Osteoblast (primary cell): ENCODE measurements around the gene SHTN1. TPM values are rescaled to one million over a fixed set of nuclear protein-coding genes. Genes with fewer than 3 reads are reported as not detected.

Source experiments
- DNase-seq: peaks from one replicate; pipeline ENCODE4 v3.0.0; 2011; ENCODE audit warnings: low spot score, mixed read lengths; ENCODE audit not compliant: insufficient read length; ENCODE audit errors: missing footprints
- H2AFZ ChIP-seq: 2 replicates; pipeline ENCODE4 v1.6.0; 2011; ENCODE audit warnings: mild to moderate bottlenecking, low read length
- H3K27ac ChIP-seq: 2 replicates; pipeline ENCODE4 v1.5.1; 2011; ENCODE audit warnings: mild to moderate bottlenecking, low read depth, low read length, moderate library complexity
- H3K27me3 ChIP-seq: 2 replicates; pipeline ENCODE4 v1.6.0; 2012; ENCODE audit warnings: mild to moderate bottlenecking, control low read depth, inconsistent platforms, low read length, moderate library complexity; ENCODE audit not compliant: insufficient read depth
- H3K36me3 ChIP-seq: 2 replicates; pipeline ENCODE4 v1.5.1; 2011; ENCODE audit warnings: mild to moderate bottlenecking, low read length, control low read depth, moderate library complexity; ENCODE audit not compliant: insufficient read depth
- H3K4me1 ChIP-seq: 2 replicates; pipeline ENCODE4 v1.5.1; 2011; ENCODE audit warnings: mild to moderate bottlenecking, low read length, control low read depth, moderate library complexity; ENCODE audit not compliant: insufficient read depth
- H3K4me2 ChIP-seq: 2 replicates; pipeline ENCODE4 v1.6.0; 2011; ENCODE audit warnings: mild to moderate bottlenecking, low read length; ENCODE audit not compliant: insufficient read depth
- H3K4me3 ChIP-seq: fragments of 200-600 bp; sonication (generic); 3 replicates; pipeline ENCODE4 v1.5.1; 2012; ENCODE audit warnings: mild to moderate bottlenecking, low read length, inconsistent platforms; ENCODE audit not compliant: insufficient read depth
- H3K79me2 ChIP-seq: 2 replicates; pipeline ENCODE4 v1.6.0; 2012; ENCODE audit warnings: mild to moderate bottlenecking, low read length, control low read depth, inconsistent platforms; ENCODE audit not compliant: insufficient read depth
- H3K9me3 ChIP-seq: 2 replicates; pipeline ENCODE4 v1.5.1; 2011; ENCODE audit warnings: low read depth, low read length, control low read depth
- H4K20me1 ChIP-seq: 2 replicates; pipeline ENCODE4 v1.6.0; 2012; ENCODE audit warnings: mild to moderate bottlenecking, low read length, control low read depth; ENCODE audit not compliant: insufficient read depth
- CTCF ChIP-seq: IDR thresholded peaks from 2 replicates; pipeline ENCODE4 v1.5.1; 2011; ENCODE audit warnings: mild to moderate bottlenecking, low read depth, low read length, moderate library complexity; ENCODE audit errors: extremely low read depth
- total RNA-seq: library from RNA; depleted of rRNA; stranded (reverse); fragments of >200 nt; gene quantifications from 2 replicates; pipeline ENCODE4 v1.2.3, GENCODE V29; 2012

The SHTN1 gene
- total RNA-seq, 1 donor: 2.2 TPM

DNA sequence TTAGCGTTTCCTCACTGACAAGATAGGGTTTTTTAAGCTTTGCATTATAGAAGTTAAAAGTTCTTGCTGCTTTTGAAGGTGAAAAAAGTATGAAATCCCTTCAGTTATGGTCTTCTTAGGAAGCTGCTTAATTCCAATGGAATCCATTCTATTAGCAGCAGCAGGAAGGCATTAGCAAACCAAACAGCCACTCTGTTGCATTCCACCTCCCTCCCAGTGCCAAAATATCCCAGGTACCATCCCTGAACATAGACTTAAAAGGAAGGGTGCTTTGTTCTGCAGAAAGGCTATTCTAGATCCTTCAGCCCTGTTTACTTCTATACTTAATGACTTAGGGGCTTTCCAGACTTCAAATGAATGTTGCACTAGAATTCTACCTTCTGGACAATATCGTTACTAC, 131.9 kb downstream of the SHTN1 start:
- Histone ChIP-seq H3K27ac (no peak overlapping the region), H3K4me1 (no peaks in the 10 kb centered on the region), H3K4me3 (no peak overlapping the region), H3K36me3 (no peaks in the 10 kb centered on the region), H3K4me2 (no peak overlapping the region), H3K9me3 (no peaks in the 10 kb centered on the region), H3K79me2 (no peaks in the 10 kb centered on the region), H3K27me3 (no peaks in the 10 kb centered on the region), H4K20me1 (no peaks in the 10 kb centered on the region), H2AFZ (no peak overlapping the region)
- no peak for DNase-seq
- TF ChIP-seq CTCF: no peak

GRCh38 chr10:116870949-116871348, 134.0 kb downstream of the SHTN1 start:
- Histone ChIP-seq H3K4me2 (no peak overlapping the region), H3K36me3 (no peaks in the 10 kb centered on the region), H3K79me2 (no peaks in the 10 kb centered on the region), H3K4me1 (no peaks in the 10 kb centered on the region), H3K27me3 (no peaks in the 10 kb centered on the region), H3K9me3 (no peaks in the 10 kb centered on the region), H3K4me3 (no peak overlapping the region), H2AFZ (no peak overlapping the region), H3K27ac (no peak overlapping the region), H4K20me1 (no peaks in the 10 kb centered on the region)
- no peak for TF ChIP-seq CTCF
- no peak for DNase-seq

DNA sequence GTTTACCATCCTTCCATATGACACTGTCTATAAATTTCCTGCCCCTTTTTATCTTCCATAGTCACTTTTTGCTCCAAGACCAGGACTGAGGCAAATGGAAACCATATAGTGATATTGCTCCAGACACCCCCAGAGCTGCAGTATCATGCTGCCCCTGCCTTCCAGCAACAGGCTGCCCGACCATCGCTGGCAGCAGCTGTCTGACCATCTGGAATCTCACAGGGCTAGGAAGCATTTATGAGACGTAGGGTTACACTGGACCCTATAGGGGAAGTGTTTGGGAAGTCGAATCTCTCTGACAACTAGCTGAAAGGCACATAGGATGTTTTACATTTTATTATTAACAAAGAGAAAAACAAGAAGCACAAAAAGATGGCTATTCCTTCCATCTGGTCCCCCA, 136.3 kb downstream of the SHTN1 start:
- no peaks in the 10 kb centered on the region for H3K79me2 ChIP-seq
- DNase-seq: no peak
- no peak overlapping the region for H3K4me3 ChIP-seq
- no peak overlapping the region for H2AFZ ChIP-seq
- no peaks in the 10 kb centered on the region for H3K9me3 ChIP-seq
- H3K4me1 ChIP-seq: no peaks in the 10 kb centered on the region
- H4K20me1 ChIP-seq: no peaks in the 10 kb centered on the region
- no peak overlapping the region for H3K27ac ChIP-seq
- H3K4me2 ChIP-seq: no peak overlapping the region
- TF ChIP-seq CTCF: no peak
- no peaks in the 10 kb centered on the region for H3K36me3 ChIP-seq
- no peaks in the 10 kb centered on the region for H3K27me3 ChIP-seq

GRCh38 chr10:116868198-116868676, 136.8 kb downstream of the SHTN1 start:
- H2AFZ ChIP-seq: no peak overlapping the region
- no peak for TF ChIP-seq CTCF
- DNase-seq: no peak
- H4K20me1 ChIP-seq: no peaks in the 10 kb centered on the region
- H3K4me3 ChIP-seq: no peak overlapping the region
- H3K9me3 ChIP-seq: no peaks in the 10 kb centered on the region
- no peak overlapping the region for H3K4me2 ChIP-seq
- H3K79me2 ChIP-seq: no peaks in the 10 kb centered on the region
- no peaks in the 10 kb centered on the region for H3K27me3 ChIP-seq
- H3K36me3 ChIP-seq: no peaks in the 10 kb centered on the region
- H3K27ac ChIP-seq: no peak overlapping the region
- no peaks in the 10 kb centered on the region for H3K4me1 ChIP-seq
